ENCODE results near the gene COPG2.

The COPG2 gene

GRCh38 chr7:130492523-130493274 is 175.8 kb downstream of the COPG2 start:
- DNase-seq: no peak

GRCh38 chr7:130491841-130492522 is 176.6 kb downstream of the COPG2 start, which contains the start of gene MEST:
MEST (plus strand) TSS chr7:130492085; CDS start chr7:130492314, 229 bp downstream.
- peak; percentile 81 for DNase-seq

DNA sequence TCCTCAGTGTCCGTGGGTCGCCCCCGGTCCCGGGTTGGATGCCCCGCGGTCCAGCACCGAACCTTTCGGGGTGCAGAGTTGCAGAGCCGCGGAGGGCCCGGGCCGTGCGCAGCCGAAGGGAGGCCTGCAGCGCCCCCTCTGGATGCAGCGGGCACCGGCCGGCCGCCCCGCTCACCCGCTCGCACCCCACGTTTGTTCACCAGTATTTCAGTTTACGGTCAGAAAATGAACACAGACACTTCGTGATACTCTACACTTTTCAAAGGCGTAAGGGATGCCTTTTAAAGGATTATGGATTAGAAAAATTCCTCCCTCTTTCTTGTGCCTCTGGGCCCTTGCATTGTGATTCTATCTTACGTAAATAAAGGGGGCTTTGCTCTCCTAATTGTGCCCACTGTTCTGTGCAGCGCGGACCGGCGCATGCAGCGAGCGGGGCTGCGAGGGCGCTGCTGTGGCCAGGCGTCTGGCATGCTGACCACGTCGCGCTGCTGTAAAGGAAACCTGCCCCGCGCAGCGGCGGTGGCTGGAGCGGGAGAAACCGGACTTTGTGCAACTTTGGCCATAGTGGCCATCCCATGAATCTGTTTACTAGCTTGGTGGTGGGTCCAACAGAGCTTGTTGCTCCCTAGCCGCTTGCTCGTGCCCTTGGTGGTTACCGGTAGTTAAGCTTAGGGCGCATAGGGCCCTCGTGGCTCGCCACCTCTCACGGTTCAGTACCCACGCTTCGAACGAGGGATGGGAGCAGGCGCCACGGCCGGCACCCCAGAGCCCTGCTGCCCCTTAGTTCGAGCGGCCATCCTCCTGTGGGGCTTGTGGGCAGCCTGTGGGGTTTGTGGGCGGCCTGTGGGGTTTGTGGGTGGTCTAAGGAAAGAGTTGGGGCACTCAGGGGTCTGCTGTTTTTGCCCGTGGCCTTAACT is 177.4 kb downstream of the COPG2 start:
- DNase-seq: peak; percentile 84

- no peak for DNase-seq
Measured at GRCh38 chr7:130490311-130490791, 178.2 kb downstream of the COPG2 start.

GRCh38 chr7:130489140-130489983 is 179.2 kb downstream of the COPG2 start:
- DNase-seq: no peak

- DNase-seq: no peak
Measured at GRCh38 chr7:130488392-130489139, 180.0 kb downstream of the COPG2 start.

- no peak for DNase-seq
Measured at GRCh38 chr7:130486954-130487436, 181.6 kb downstream of the COPG2 start.

DNA sequence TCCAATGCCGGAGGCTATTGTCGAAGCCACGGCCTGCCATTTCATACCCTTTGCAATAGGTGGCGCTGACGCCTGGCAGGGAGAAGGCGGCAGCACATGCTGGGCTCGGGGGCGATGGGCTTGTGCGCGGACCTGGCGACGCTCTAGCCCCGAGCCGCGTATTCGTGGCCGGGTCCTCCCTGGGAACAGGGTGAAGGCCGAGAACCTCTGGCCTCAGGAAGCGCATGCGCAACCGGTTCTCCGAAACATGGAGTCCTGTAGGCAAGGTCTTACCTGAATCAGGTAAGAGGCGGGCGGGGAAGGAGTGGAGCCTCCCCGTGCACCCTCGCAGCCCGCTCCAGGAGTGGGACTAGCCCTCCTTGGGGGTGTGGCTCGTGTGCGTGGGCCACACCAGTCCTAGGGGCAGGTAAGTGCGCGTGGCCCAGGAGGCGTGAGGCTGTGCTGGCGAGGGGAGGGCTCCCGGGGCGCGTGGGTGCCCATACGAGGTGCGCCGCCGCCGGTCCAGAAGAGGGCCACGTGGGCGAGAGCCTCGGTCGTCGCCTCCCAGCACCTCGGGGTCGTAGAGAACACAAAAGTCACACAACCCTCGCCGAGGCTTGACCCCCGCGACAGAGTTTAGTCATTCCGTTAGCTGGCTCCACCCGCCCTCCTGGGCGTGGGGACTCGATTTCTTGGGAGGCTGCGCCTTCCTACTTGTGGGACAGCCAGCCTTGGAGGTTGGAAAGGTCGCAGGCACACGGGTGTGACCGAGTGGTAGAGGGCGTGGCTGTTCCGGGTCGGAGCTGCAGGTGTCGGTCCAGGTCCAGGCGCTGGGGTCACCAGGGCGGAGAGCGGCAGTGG is 182.2 kb downstream of the COPG2 start:
- DNase-seq: no peak

GRCh38 chr7:130485734-130486113 is 182.8 kb downstream of the COPG2 start:
- no peak for DNase-seq

GRCh38 chr7:130483031-130483430 is 185.5 kb downstream of the COPG2 start:
- no peak for DNase-seq

- DNase-seq: no peak
Measured at GRCh38 chr7:130481898-130482297, 186.7 kb downstream of the COPG2 start.

DNA sequence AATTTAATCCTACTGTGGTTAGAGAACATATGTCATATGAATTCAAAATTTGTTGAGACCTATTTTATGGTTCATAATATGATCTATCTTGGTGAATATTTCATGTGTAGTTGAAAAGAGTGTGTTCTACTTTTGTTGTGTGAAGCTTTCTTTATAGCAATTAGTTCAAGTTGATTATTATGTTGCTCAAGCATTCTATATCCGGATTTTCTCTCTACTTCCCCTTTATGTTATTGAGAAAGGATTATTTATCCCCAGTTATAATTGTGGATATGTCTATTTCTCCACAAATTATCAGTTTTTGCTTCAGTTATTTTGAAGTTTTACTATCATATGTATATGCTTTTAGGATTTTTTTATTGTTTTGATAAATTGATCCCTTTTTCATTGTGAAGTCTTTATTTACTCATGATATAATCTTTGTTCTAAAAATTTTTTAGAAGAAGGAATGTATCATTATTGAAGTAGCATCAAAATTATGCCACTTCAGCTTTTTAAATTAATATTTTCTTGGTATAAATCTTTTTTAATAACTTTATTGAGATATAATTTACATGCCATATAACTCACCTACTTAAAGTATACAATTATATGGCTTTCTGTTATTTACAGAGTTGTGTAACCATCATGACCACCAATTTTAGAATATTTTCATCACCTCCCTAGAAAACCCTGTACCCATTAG is 188.7 kb downstream of the COPG2 start:
- DNase-seq: no peak

DNA sequence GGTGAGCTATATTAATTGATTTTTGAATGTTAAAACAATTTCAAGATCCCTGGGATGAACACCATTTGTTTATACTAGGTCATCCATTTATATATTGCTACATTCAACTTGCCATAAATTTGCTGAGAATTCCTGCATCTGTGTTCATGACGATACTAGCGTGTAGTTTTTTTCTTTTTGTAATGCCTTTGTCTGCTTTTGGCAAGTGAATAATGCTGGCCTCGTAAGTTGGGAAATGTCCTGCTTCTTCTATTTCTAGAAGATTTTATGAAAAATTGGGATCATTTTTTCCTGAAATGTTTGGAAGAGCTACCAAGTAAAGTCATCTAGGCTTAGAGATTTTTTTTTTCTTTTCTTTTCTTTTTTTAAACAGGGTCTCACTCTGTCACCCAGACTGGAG is 189.6 kb downstream of the COPG2 start:
- DNase-seq: no peak

GRCh38 chr7:130476297-130477150 is 192.0 kb downstream of the COPG2 start:
- no peak for DNase-seq

DNA sequence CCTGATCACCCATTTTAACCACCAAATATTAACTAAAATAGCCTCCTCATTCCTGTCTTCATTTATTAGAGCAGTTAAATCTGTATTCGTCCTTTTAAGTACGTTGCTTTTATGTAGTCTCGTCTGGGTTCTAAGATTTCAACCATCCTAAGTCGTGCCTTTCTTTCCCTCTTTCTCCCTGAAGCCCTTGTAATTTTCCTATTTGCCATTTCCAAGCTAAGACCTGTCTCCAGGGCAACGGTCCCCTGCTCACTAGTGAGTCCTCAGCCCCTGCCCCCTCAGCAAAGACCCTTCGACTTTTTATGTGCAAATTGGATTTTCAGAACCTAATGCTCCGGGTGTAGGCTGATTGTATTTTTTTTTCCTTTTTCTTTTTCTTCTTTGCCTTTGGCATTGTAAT is 192.8 kb downstream of the COPG2 start:
- DNase-seq: no peak

DNA sequence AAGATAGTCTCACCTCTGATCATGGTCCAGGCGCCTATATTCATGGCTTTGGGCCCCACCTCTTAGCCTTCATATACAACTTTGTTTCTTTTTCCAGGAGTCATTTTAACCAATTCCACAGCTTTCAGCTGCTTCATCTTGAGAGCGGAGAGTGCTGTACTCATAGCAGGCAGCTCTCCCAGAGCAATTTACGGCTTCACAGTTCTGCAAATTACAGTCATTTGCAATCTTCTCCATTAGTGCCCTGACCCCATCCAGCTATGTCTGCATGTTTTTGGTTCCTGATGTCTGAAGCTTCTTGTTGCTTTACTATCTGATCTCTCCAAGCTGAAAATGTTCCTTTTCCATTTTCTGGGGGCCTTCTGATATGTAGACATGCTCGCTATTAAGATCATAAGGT is 194.7 kb downstream of the COPG2 start:
- no peak for DNase-seq

- DNase-seq: no peak
Measured at GRCh38 chr7:130473289-130473688, 195.3 kb downstream of the COPG2 start.

- DNase-seq: no peak
Measured at GRCh38 chr7:130471974-130472373, 196.6 kb downstream of the COPG2 start.

- no peak for DNase-seq
Measured at GRCh38 chr7:130468612-130469011, 199.9 kb downstream of the COPG2 start.
